CD1c-positive myeloid dendritic cell (primary cell): ENCODE data around the gene SLC35E1.

ENCODE experiments used
- DNase-seq: peaks from one replicate; pipeline ENCODE4 v3.0.0-alpha.2; 2016; ENCODE audit errors: extremely low spot score

Gene SLC35E1

DNA sequence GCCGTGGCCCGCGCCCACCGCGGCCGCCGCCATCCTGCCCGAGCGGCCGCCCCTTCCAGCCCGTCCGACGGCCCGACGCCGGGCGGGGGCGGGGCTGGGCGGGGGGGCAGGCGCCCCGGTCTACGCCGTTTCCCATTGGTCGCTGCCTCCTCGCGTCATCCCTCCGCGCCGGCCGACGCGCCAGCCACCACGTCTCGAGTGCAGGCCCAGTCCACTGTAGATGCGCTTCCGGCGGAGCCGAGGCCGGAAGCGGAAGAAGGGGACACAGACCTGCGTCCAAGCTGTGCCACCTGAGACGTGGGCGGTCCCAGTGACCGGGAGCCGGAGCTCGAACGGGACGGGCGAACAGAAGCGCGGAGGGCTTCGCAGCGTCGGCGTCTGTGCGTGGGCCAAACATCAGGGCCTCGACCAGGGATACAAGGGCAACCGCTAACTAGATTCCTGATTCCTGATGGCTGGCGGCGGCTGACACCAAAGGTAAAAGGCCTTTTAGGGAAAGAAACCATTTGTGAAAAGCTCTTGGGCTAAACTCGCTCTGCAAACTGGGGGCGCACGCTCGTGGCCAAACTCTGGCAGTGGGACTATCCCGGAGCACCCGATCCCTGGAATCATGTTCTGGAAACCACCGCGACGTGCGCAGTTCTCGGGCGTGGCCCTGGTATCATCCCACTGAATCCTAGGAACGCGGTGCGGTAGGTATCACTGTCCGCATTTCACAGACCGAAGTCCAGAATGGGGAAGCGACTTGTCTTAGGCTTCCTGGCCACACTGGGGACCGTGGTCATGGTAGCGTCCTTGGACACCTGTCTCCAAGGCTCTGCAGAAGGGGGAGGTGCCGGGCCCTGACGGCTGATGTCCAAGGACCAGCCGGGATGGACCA is at the start of gene SLC35E1:
SLC35E1 (minus strand) TSS at position 84 of the 880 bp plus-strand sequence; CDS start at position 33, 51 bp downstream.
- DNase-seq = peak; percentile 97

- DNase-seq = no peak
Measured at GRCh38 chr19:16621165-16621800, 49.1 kb upstream of the SLC35E1 start.

DNA sequence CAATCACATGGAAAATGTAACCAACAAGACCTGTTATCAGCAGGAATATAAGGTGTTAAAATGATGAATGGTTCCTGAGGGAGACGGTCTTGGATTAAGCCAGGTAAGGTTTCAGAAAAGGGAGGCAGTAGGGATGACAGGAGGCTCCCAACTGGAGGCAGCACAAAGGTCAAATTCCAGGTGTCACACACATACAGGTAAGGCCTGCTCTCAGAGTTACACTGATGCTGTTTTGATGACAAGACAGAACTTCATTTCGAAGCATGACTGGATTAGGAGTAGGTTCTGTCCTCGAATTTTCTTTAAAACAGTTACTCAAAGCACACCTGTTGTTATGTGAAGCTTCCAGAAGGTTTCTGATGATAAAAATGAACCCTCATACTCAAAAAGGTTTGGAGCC is 48.4 kb upstream of the SLC35E1 start:
- DNase-seq = no peak

DNA sequence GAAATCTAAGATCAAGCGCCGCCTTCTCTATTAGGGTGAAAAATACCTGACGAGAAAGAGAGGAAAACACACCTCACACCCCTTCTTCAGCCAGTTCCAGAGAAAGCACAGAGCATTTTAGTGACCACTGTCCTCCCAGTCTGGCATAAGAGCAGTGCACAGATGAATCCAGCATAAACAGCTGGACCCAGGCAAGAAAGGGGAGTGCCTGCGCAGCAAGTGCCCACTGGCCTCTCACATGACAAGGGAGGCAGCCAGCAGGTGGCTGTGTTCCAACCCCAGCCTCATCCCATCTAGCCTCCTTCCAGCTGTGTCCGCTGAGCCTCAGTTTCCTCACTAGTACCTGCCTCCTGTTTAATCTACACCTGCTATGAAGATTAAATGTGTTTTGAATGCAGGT is 47.8 kb upstream of the SLC35E1 start:
- no peak for DNase-seq

- DNase-seq = no peak
Measured at GRCh38 chr19:16619457-16619856, 47.2 kb upstream of the SLC35E1 start.

- DNase-seq = no peak
Measured at GRCh38 chr19:16618248-16618647, 46.0 kb upstream of the SLC35E1 start.

GRCh38 chr19:16615808-16616207 is 43.6 kb upstream of the SLC35E1 start:
- DNase-seq = peak; percentile 41

GRCh38 chr19:16614941-16615340 is 42.7 kb upstream of the SLC35E1 start:
- DNase-seq = no peak

DNA sequence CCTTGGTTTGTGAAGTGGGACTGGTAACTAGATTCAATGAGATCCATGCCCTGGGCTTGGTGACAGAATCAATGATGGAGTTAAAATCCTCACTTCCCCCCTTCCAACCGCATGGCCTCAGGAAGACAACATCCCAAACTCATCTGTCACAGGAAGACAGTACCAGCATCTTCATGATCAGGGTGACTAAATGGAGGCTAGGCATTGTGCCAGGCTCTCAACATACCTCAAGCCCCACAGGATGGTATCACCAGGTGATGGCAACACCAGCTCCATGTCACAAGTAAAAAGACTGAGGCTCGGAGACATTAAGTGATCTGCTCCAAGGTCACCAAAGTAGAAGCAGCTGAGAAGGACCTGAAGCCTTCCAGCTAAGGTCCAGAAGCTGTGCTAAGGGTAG is 41.6 kb upstream of the SLC35E1 start:
- no peak for DNase-seq

DNA sequence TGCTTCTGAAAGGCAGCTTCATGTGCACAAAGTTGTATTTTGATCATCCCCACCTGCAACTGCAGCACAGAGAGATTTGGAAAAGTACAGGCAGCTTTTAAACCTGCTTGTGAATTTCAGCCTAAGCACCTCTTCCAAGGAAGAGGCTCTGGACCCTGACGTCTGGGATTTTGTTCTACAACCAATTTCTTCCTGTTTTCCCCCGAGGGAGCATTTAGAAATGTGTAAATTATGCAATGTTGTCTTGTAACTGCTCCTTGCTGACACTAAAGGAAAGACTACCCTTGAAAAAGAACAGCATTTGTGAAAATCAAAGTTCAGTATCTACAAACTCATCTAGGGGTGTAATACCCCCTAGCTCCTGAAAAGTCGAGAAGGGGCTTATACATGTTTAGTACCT is 40.4 kb upstream of the SLC35E1 start:
- DNase-seq = peak; percentile 47

- DNase-seq = no peak
Measured at GRCh38 chr19:16611121-16611520, 38.9 kb upstream of the SLC35E1 start.

GRCh38 chr19:16609511-16610200 is 37.4 kb upstream of the SLC35E1 start:
- DNase-seq = no peak

DNA sequence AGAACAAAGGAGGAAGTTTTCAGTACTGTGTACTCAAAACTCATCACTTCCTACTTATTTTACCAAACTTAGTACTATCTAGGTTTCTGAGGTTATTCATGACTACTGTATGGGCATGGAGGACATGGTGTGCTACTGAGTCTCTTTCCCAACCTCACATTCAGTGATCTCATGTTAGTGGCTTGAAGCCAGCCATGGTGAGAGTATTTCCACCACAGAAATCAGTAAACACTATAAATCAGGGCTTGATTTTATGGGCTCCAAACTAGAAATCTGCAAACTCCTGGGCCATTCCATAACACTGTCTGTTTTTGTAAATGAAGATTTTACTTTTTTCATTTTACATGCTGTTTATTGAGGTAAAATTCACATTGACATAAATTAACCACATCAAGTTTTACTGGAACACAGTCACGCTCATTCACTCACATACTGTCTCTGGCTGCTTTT is 36.1 kb upstream of the SLC35E1 start:
- DNase-seq = peak; percentile 67

- no peak for DNase-seq
Measured at GRCh38 chr19:16607819-16608218, 35.6 kb upstream of the SLC35E1 start.

DNA sequence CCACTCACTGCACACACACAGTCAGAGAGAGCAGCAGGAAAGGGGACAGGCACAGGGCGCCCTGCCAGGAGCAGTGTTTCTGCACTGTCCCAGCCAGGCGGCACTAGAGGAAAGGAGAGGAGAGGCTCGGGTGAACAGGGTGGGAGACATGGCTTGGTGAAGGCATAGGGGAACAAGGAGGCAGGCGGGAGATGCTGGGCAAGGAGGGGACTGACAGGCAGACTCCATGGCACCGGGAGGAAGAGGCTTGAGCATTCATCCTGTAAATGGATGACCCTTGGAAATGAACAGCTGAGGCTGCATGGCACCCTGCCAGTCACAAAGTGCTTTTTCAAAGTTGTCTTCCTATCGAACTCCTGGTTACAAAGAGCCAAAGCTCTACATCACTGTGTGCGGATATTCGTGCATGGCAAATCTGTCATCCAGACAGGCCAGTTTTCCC is 33.4 kb upstream of the SLC35E1 start:
- DNase-seq = no peak

GRCh38 chr19:16605115-16605514 is 32.9 kb upstream of the SLC35E1 start:
- no peak for DNase-seq

GRCh38 chr19:16604615-16605014 is 32.4 kb upstream of the SLC35E1 start:
- DNase-seq = no peak

DNA sequence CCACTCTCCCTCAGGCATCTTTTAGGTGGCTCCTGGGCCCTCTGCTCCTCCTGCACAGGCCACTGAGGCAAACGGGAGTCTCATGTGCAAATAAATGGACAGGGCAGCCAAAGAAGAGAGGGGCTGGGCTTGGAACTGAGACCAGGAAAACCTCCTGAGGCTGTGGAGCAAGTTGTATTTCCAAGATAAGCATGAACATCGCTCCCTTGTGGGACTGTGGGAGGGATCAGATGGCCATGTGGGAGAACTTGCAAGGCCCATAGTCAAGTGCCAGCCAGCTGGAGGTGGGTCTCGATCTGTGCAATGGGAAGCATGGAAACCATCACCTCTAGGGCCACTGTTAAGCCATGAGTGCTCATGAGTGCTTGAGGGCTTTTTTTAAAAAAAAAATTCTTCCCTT is 30.9 kb upstream of the SLC35E1 start:
- DNase-seq = no peak

DNA sequence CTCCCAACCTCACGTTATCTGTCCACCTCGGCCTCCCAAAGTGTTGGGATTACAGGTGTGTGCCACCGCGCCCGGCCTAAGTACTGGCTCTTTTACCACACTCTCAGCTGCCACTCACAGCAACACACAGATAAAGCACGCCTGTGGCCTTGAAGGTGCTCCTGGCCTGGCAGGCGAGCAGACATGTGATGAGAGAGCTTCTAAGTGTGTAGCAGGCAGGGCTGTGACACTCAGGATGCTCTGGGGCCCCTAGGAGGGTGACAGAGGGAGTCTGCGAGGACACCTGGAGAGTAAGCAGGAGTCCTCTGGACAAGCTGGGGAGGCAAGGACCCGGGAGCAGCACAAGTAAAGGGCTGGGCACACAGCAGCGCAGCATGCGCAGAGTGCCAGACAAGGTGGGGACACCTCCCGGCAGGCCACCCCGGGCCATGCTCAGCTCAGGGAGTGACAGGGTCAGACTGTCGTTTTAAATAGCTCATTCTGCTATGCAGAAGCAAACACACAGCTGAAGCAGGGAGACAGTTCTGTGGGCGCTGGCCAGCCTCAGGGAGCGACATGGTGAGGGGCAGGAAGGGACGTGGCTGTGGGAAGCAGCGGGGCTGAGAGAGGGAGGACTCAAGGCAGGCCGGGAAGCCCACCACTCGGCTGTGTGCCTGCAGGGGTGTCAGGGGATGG is 29.3 kb upstream of the SLC35E1 start:
- no peak for DNase-seq

DNA sequence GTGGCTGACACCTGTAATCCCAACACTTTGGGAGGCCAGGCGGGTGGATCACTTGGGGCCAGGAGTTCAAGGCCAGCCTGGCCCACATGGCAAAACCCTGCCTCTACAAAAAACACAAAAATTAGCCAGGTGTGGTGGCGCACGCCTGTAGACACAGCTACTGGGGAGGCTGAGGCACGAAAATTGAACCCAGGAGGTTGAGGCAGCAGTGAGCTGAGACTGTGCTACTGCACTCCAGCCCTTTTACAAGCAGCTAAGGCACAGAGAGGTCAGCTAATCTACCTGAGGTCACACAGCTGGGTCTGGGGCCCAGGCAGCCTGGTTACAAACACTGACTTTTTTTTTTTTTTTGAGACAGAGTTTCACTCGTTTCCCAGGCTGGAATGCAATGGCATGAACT is 28.6 kb upstream of the SLC35E1 start:
- no peak for DNase-seq

- no peak for DNase-seq
Measured at GRCh38 chr19:16599655-16600346, 27.6 kb upstream of the SLC35E1 start.
